Lower leg skin (tissue), 4 donors: Measurements from ENCODE around the gene LGR4. TPM values are rescaled to one million over a fixed set of nuclear protein-coding genes. Genes with fewer than 3 reads are reported as not detected.
"Not testable (repeated sequence)": the region's sequence is repeated elsewhere in the genome, so short reads cannot be mapped to it uniquely, and the experiment has no call there.

Experiments
- DNase-seq, 2 donors: peaks; one replicate each; pipeline ENCODE4 v3.0.0-alpha.2; 2019; ENCODE audit warnings: low spot score in 2 of 2
- H3K4me3 ChIP-seq: fragments of 200-600 bp; sonication (generic); 2 replicates; pipeline ENCODE4 v1.5.1; 2017; ENCODE audit warnings: mild to moderate bottlenecking, low read depth; ENCODE audit not compliant: poor library complexity, severe bottlenecking
- CTCF ChIP-seq, 3 donors: fragments of 450-650 bp; IDR thresholded peaks; one replicate each; pipeline ENCODE4 v1.5.1; 2016; ENCODE audit warnings: antibody characterized with exemption in 3 of 3, mild to moderate bottlenecking in 3 of 3, moderate library complexity in 2 of 3
- POLR2A ChIP-seq, 2 donors: fragments of 450-650 bp; IDR thresholded peaks; one replicate each; pipeline ENCODE4 v1.6.1; 2016 to 2017; ENCODE audit warnings: antibody characterized with exemption in 2 of 2, mild to moderate bottlenecking in 1 of 2, moderate library complexity in 1 of 2
- WGBS, 2 donors: methylation state at CpG; one replicate each; pipeline ENCODE4 v1.1.5; 2018; 5-methylcytosine and 5-hydroxymethylcytosine counted together
- intact Hi-C: fragments of 100-400 bp; cut with DNase I; formaldehyde crosslinking; loops from one replicate; pipeline ENCODE4 v1.15.0; 2023; ENCODE audit warnings: low total_unique reads
- total RNA-seq, 4 donors: library from RNA; depleted of rRNA; stranded (reverse); fragments of >200 nt; gene quantifications; one replicate each; pipeline ENCODE4 v1.1.0, GENCODE V29; 2016

Gene LGR4
- total RNA-seq, 4 donors from 2014 or later: 32.0 to 70.2 (median 50.4) TPM

DNA sequence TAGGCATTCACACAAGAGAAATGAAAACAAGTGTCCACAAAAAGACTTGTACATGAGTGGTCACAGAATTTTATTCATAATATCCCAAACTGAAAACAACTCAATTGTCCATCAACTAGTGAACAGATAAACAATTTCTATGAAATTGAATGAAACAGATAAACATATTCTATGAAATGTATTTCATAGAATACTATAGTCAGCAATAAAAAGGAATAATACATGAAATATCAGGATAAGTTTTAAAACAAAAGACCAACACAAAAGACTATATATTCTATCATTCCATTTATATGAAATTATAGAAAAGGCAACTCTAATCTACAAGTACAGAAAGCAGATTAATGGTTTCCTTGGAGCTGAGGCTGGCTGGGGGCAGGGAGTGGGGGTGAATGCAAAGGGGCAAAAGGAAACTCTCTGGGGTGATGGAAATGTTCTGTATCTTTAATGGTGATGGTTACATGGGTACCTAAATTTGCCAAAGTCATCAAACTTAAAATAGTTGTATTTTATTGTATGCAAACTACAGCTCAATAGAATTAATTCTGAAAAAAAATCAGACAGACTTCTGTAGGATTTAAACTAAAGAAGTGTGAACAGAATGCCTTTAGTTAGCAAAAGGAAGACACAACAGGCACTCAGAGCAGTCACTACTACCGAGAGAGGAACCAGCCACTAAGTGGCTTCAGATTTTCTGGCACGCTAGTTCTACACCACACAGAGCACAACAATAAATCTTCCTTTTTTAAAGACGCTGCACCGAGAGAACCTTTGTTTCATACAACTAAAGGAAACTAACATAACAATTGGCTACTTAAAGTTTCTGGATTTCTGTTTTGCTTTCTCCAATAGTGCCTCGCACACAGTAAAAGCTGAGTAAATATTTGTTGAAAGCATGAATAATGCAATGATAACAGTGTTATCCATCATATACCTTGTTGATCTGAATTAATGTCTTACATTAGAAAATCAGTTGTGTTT lies 124.9 kb downstream of the LGR4 start:
- 48 to 58% methylated on average over 5 of the region's 5 CpGs for WGBS, 2 donors
- intact Hi-C loops: no loop called here
- no peak for DNase-seq
- no peak for TF ChIP-seq CTCF (IDR thresholded peaks at IDR 0.05)
- TF ChIP-seq POLR2A (IDR thresholded peaks at IDR 0.05): no peak
- no peak overlapping the region for H3K4me3 ChIP-seq

GRCh38 chr11:27339941-27340340 lies 132.6 kb downstream of the LGR4 start:
- 78 to 79% methylated on average over 3 of the region's 3 CpGs for WGBS, 2 donors
- intact Hi-C loops: no loop called here
- no peak for DNase-seq
- H3K4me3 ChIP-seq: no peak overlapping the region
- no peak for TF ChIP-seq POLR2A (IDR thresholded peaks at IDR 0.05)
- no peak for TF ChIP-seq CTCF (IDR thresholded peaks at IDR 0.05)

- WGBS, 2 donors: 95 to 97% methylated on average over 4 of the region's 4 CpGs
- intact Hi-C loops, DNase-seq, H3K4me3 ChIP-seq: not testable (repeated sequence)
Measured at GRCh38 chr11:27334764-27335163, 137.8 kb downstream of the LGR4 start.

DNA sequence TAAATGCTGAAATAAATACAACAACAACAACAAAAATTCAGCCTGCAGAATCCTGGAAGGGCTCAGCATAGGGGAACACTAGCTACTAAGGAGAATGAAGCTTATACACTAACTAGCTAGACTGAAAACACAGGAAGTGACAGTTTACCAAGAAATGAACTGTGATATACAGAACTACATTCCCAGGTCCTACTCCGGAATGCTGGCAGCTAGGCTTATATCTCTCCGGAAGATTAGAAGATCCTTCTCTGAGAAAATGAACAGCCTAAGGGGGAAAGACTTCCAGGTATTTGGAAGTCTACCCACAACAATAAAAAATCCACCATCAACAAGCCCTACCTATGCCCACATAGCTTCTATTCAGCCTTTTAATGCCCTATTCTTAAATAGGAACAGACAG lies 140.6 kb downstream of the LGR4 start:
- 61 to 62% methylated on average over 2 of the region's 2 CpGs for WGBS, 2 donors
- no peak for DNase-seq
- intact Hi-C loops: no loop called here
- no peak overlapping the region for H3K4me3 ChIP-seq
- no peak for TF ChIP-seq POLR2A (IDR thresholded peaks at IDR 0.05)
- no peak for TF ChIP-seq CTCF (IDR thresholded peaks at IDR 0.05)

DNA sequence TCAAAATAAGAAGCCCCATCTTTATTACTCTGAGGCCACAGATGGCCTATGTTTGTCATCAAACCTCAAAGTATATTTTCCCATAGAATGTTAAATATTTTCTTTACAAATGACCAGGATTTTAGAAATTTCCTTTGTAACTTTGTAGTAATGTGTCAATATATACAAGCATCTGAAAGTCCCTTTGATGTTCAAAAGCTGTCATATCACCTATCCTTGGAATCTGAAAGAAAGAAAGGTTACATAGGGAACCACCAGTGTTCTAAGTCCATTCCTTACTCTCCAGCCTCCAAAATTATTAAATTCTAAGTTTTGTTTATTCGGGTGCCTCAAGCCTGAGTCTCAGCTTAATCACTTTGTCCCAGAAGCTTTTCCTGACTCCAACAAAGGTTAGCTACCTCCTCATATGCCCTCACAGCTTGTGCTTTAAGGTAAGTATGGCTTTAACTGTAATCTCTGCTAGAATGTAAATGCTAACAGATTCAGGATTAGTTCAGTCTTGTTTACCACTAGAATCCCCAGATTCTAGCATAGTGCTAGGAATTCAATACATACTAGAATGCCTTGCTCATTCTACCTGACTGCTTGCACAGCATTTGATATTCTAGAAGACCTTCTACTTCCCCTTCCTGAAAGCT lies 141.8 kb downstream of the LGR4 start:
- intact Hi-C loops: no loop called here
- H3K4me3 ChIP-seq: no peak overlapping the region
- 94 to 97% methylated on average over 1 of the region's 1 CpG for WGBS, 2 donors
- TF ChIP-seq CTCF (IDR thresholded peaks at IDR 0.05) (no peak), POLR2A (IDR thresholded peaks at IDR 0.05) (no peak)
- no peak for DNase-seq

DNA sequence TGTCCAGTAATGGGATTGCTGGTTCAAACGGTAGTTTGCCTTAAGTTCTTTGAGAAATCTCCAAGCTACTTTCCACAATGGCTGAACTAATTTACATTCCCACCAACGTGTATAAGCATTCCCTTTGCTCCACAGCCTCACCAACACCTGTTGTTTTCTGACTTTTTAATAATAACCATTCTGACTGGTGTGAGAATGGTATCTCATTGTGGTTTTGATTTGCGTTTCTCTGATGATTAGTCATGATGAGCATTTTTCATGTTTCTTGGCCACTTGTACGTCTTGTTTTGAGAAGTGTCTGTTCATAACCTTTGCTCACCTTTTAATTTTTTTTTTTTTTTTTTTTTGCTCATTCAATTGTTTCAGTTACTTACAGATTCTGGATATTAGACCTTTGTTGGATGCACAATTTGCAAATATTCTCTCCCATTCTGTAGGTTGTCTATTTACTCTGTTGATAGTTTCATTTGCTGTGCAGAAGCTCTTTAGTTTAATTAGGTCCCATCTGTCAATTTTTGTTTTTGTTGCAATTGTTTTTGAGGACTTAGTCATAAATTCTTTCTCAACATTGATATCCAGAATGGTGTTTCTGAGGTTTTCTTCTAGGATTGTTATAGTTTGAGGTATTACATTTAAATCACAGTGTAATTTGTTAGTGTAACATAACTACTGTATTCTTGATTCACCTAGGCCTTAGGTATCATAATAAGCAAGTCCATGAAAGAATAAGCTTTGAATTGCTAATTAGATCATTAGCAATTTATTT lies 142.5 kb downstream of the LGR4 start:
- no peak for DNase-seq
- H3K4me3 ChIP-seq: no peak overlapping the region
- TF ChIP-seq POLR2A (IDR thresholded peaks at IDR 0.05): no peak
- 85 to 91% methylated on average over 4 of the region's 4 CpGs for WGBS, 2 donors
- intact Hi-C loops: no loop called here
